ENCODE results near the gene SPACA9.

DNA sequence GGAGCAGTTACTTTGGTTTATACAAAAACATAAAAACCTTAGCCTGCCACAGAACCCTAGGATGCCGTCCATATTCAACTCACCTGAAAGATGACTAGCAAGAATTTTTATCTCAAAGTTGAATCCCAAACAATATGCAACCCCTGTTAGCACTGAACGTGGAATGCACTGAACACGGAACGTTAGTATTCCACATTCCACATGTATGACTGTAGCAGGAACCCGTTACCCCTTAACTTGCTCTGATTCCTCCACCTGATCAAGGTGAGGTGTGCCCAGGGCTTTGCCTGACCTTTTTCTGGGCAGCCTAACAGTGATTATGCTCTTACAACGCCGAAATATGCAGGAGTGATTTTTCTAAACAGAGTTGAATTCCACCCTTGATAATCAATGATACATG is 44.4 kb upstream of the SPACA9 start:
- TF ChIP-seq, protein P1, sequence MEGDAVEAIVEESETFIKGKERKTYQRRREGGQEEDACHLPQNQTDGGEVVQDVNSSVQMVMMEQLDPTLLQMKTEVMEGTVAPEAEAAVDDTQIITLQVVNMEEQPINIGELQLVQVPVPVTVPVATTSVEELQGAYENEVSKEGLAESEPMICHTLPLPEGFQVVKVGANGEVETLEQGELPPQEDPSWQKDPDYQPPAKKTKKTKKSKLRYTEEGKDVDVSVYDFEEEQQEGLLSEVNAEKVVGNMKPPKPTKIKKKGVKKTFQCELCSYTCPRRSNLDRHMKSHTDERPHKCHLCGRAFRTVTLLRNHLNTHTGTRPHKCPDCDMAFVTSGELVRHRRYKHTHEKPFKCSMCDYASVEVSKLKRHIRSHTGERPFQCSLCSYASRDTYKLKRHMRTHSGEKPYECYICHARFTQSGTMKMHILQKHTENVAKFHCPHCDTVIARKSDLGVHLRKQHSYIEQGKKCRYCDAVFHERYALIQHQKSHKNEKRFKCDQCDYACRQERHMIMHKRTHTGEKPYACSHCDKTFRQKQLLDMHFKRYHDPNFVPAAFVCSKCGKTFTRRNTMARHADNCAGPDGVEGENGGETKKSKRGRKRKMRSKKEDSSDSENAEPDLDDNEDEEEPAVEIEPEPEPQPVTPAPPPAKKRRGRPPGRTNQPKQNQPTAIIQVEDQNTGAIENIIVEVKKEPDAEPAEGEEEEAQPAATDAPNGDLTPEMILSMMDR (IDR thresholded peaks at IDR 0.05), result no peak
- TF ChIP-seq POLR2A (IDR thresholded peaks at IDR 0.05), result no peak
